Lower lobe of right lung (tissue), 2 donors: Measurements from ENCODE around the gene CX3CL1. TPM values are rescaled to one million over a fixed set of nuclear protein-coding genes. Genes with fewer than 3 reads are reported as not detected.

ENCODE experiments used
- ATAC-seq, 2 donors: fragments of 200-7000 bp; cut with Tn5 transposase; one replicate each; pipeline ENCODE4 v1.9.1; 2020 to 2022; ENCODE audit warnings: mild to moderate bottlenecking in 2 of 2, moderate library complexity in 2 of 2
- DNase-seq: peaks from one replicate; pipeline ENCODE4 v3.0.0-alpha.2; 2020
- H3K27ac ChIP-seq: fragments of 200-600 bp; one replicate; pipeline ENCODE4 v1.8.0; 2022
- H3K27me3 ChIP-seq: fragments of 200-600 bp; one replicate; pipeline ENCODE4 v1.8.0; 2022; ENCODE audit warnings: low read depth
- H3K36me3 ChIP-seq: fragments of 200-600 bp; one replicate; pipeline ENCODE4 v1.8.0; 2022; ENCODE audit warnings: mild to moderate bottlenecking
- H3K4me1 ChIP-seq: fragments of 200-600 bp; one replicate; pipeline ENCODE4 v1.8.0; 2022
- H3K4me3 ChIP-seq: fragments of 200-600 bp; one replicate; pipeline ENCODE4 v1.8.0; 2022; ENCODE audit warnings: mild to moderate bottlenecking
- H3K9me3 ChIP-seq: fragments of 200-600 bp; one replicate; pipeline ENCODE4 v1.8.0; 2022
- CTCF ChIP-seq: fragments of 200-600 bp; IDR thresholded peaks from one replicate; pipeline ENCODE4 v1.8.0; 2022; ENCODE audit warnings: antibody characterized with exemption, mild to moderate bottlenecking
- intact Hi-C: fragments of 100-400 bp; cut with DNase I; formaldehyde crosslinking; loops from one replicate; pipeline ENCODE4 v1.11.0; 2022
- total RNA-seq: library from RNA; stranded (reverse); fragmentation: NEBNext Ultra II Directional; extraction: Animal tissue kit (Norgen Biotek cat#: 25700); gene quantifications from one replicate; pipeline ENCODE4 v1.2.1, GENCODE V29; 2021
- donor health status: DM: no; HTN: yes; CAD: no; lungs with severe emphysema.

CX3CL1 gene
- total RNA-seq, 1 donor from 2014 or later, result 33.6 TPM

GRCh38 chr16:57366544-57367040, 5.7 kb upstream of the CX3CL1 start:
- ATAC-seq (peak in 1 of 2 donors; percentile 30), DNase-seq (no peak)
- H3K36me3 ChIP-seq, result no peaks in the 10 kb centered on the region
- peaks cover 10% of the 10 kb centered on the region for H3K4me1 ChIP-seq
- no peak overlapping the region for H3K27ac ChIP-seq
- no peak overlapping the region for H3K4me3 ChIP-seq
- intact Hi-C loops, result no loop called here
- no peaks in the 10 kb centered on the region for H3K27me3 ChIP-seq
- TF ChIP-seq CTCF, result no peak
- H3K9me3 ChIP-seq, result no peaks in the 10 kb centered on the region

- Histone ChIP-seq H3K27me3 (no peaks in the 10 kb centered on the region), H3K4me1 (peaks cover 16% of the 10 kb centered on the region), H3K27ac (peak overlapping the region; percentile 31), H3K4me3 (no peak overlapping the region), H3K9me3 (no peaks in the 10 kb centered on the region), H3K36me3 (no peaks in the 10 kb centered on the region)
- DNase-seq (peak; percentile 28), ATAC-seq (peak in 1 of 2 donors; percentile 27)
- intact Hi-C loops, result no loop called here
- TF ChIP-seq CTCF, result no peak
Observed at GRCh38 chr16:57367116-57367752, 5.1 kb upstream of the CX3CL1 start.

- Histone ChIP-seq H3K4me1 (peaks cover 20% of the 10 kb centered on the region), H3K27me3 (no peaks in the 10 kb centered on the region), H3K36me3 (no peaks in the 10 kb centered on the region), H3K4me3 (peak overlapping the region; percentile 62), H3K27ac (peak overlapping the region; percentile 87), H3K9me3 (no peaks in the 10 kb centered on the region)
- no peak for TF ChIP-seq CTCF
- no peak for ATAC-seq
- DNase-seq, result peak; percentile 30
- intact Hi-C loops, result no loop called here
Observed at GRCh38 chr16:57371494-57372371, 557 bp upstream of the CX3CL1 start.

DNA sequence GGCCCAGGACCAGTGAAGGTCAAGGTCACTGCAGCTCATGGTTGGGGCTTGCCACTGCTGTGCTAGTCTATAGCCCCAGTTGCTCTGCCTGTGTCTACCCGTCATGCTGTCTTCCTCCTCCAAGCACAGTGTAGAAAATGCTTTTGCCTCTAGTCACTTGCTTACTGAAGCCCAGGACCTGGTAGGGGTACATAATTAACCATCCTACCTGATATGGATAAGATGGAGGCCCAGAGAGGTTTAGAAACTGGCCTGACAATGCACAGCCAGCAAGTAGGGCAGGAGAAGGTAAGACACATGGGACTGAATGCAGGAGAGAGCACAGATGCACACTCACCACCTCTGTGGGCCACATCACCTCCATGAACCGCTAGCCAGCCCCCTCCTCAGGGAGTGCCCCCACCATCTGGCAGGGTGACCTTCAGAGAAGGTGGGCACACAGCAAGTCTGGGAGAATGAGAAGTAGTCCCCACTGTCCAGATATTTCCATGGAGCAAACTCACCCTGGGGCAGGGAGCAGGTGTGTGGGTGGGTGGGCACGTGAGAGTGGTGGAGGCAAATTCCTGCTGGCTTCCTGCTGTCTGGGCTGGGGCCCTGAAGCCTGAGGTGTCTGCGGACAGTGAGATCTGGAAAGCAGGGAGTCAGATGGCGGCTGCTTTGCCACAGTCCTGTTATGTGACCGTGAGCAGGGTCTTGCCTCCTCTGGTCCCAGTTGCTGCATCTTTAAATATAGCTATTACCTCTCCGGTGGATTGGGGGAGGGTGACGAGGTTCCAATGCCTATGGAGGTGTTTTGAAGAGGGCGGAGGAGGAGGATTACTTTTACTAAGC, 1.0 kb downstream of the CX3CL1 start:
- H3K27ac ChIP-seq, result peak overlapping the region; percentile 87
- intact Hi-C loops, result no loop called here
- ATAC-seq, result no peak

More for the DNA sequence above, 1.0 kb downstream of the CX3CL1 start:
- H3K27me3 ChIP-seq, result no peaks in the 10 kb centered on the region
- peak overlapping the region; percentile 62 for H3K4me3 ChIP-seq
- DNase-seq, result no peak
- no peak for TF ChIP-seq CTCF
- peaks cover 28% of the 10 kb centered on the region for H3K4me1 ChIP-seq
- H3K9me3 ChIP-seq, result no peaks in the 10 kb centered on the region
- H3K36me3 ChIP-seq, result no peaks in the 10 kb centered on the region
